SW 1271 (cell line): ENCODE measurements around the gene RHNO1.
"Not testable (repeated sequence)": the region's sequence is repeated elsewhere in the genome, so short reads cannot be mapped to it uniquely, and the experiment has no call there.

Experiments
- DNase-seq, 2 experiments: peaks; one replicate each; lab custom pipeline; 2025; lab: John Stamatoyannopoulos, UW

The RHNO1 gene

DNA sequence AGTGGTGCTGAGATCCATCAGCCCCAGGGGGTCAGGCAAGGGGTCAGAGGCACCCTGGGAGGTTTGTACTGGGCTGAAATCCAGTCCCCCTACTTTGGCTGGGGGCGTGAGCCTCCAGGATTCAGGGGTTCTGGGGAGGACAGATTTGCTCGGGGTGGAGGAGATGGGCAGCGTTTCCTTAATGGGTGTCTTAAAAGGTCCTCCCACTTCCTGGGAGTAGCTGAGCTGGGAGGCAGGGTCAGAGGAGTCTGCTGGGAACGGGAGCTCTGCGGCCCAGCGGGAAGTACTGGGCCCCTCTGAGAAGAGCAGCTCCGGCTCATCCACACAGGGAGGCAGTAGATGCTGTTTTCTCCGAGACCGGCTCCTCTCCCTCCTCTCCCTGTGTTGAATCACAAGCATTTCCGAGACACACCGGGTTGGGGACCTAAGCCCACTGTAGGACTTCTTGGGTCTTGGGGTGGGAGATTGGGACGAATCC, 18.0 kb upstream of the RHNO1 start:
- no peak for DNase-seq

DNA sequence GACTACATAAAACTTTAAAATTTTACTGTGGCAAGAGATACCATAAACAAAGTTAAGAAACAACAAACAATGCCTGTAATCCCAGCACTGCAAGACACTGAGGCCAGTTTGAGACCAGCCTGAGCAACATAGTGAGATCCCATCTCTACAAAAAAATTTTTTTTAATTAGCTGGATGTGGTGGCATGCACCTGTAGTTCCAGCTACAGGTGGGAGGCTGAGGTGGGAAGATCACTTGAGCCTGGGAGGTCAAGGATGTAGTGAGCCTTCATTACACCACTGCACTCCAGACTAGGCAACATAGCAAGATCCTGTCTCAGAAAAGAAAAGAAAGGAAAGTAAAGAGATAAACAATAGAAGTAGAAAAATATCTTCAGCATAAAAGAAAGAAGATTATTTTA, 16.9 kb upstream of the RHNO1 start:
- no peak for DNase-seq

DNA sequence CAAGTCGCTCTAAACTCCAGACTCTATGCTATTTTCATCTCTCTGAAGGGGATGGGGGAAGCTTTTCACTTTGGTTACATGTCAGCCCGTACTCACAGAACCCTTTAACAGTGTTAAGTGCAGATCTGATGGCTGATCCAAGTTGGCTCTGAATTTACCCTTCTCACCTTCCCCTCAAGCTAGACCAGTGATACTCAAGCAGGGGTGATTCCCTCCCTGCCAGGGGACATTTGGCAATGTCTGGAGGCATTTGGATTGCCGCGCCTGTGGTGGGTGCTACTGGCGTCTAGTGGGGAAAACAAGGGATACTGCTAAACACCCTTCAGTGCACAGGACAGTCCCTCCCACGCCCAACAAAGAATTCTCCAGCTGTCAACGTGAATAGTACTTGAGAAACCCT, 14.1 kb upstream of the RHNO1 start:
- DNase-seq: no peak

DNA sequence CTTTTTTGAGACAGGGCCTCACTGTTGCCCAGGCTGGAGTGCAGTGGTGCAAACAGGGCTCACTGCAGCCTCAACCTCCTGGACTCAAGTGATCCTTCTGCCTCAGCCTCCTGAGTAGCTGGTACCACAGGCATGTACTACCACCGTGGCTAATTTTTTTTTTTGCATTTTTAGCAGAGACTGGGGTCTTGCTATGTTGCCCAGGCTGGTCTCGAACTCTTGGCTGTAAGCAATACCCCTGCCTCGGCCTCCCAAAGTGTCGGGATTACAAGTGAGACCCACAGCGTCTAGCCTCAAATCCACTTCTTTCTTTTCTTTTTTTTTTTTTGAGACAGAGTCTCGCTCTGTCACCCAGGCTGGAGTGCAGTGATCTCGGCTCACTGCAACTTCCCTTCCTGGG, 13.6 kb upstream of the RHNO1 start:
- DNase-seq: not testable (repeated sequence)

DNA sequence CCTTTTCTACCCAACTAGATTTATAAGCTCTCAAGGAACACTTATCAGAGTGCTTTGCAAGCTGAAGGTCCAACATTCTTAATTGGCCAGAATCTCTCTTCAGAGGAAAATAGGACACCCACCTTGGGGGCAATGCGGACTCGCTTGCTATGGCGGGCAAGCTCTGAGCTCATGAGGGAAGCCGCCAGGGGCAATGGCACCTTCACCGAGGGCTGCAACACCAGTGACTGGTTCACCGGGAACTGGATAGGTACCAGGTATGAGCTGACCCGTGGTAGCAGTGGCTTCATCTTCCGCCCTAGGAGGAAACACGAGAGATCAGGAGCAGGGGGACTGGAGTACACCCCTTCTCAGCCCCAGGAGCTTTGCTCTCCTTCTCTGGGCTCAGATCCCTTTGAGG, 12.8 kb upstream of the RHNO1 start:
- DNase-seq: no peak

DNA sequence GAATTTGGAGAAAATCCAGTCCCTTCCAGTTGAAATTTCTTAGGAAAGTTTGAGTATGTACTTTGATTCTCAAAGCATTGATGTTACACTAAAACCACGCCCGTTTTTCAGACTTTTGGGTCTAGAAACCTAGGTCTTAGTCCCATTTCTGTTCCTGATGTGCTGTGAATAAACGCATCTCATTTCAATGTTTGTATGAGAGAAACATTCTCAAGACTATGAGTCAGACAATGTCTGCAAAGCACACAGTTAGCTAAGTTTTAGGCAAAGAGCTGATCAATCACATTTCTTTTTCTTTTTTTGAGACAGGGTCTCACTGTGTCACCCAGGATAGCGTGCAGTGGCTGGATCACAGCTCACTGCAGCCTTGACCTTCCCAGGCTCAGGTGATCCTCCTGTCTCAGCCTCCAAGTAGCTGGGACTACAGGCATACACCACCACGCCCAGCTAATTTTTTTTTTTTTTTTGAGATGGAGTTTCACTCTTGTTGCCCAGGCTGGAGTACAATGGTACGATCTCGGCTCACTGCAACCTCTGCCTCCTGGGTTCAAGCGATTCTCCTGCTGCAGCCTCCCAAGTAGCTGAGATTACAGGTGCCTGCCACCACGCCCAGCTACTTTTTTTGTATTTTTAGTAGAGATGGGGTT, 7.9 kb upstream of the RHNO1 start:
- not testable (repeated sequence) for DNase-seq

DNA sequence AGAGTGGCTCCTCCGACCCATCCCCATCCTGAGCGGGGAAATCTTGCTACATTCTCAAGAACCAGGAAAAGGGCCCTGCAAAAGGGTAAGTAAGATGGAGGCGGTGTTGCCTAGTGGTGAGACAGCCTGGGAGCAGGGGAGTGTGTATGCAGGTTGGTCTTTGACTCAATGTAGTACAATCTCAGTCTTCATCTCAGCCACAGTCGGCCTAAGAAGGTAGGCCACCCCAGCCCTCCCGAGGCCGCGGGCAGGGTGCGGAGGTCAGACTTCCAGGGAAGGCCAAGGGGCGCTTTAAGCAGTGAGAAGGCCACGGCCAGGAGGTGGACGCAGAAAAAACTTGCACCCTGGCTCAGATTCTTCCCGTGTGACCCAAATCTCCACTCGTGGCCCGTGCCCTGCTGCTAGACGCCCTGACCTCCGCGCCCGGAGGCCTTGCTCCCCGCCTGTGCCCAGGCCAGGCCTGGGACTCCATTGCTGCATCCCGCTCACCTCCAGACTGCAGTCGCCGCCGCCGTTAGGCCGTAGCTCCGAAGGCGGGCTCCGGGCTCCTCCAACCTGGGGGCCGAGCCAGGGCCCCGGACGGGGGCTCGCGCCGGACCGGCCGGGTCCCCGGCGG, 484 bp upstream of the RHNO1 start:
- peak in 1 of 2 experiments; percentile 64 for DNase-seq

DNA sequence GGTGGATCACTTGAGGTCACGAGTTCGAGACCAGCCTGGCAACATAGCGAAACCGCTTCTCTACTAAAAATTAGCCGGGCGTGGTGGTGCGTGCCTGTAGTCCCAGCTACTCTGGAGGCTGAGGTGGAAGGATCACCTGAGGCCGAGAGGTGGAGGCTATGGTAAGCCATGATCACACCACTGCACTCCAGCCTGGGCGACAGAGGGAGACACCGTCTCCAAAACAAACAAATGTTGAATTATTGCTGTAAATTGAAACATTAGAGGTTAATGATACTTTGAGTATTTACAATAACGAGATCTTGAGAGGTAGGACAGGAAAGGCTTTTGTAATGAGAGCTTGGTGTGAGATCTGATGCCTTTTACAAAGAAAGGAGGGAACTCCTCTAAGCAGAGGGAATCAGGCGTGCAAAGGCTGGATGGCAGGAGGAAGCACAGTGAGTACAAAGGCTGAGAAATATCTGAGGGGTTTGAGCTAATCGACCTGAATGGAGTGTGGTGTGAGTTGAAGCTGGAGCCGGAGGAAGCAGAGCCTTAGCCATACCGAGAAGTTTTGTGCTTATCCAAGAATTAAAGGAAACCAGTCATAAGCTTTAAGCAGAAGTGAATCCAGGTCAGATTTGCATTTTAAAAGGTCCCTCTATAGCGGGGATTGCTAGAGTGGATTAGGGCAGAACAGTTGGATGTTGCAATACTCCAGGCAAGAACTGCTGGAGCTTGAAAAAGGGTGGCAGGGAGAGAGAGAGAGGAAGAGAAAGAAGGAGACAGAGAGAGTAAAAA, 1.1 kb downstream of the RHNO1 start:
- DNase-seq: no peak

DNA sequence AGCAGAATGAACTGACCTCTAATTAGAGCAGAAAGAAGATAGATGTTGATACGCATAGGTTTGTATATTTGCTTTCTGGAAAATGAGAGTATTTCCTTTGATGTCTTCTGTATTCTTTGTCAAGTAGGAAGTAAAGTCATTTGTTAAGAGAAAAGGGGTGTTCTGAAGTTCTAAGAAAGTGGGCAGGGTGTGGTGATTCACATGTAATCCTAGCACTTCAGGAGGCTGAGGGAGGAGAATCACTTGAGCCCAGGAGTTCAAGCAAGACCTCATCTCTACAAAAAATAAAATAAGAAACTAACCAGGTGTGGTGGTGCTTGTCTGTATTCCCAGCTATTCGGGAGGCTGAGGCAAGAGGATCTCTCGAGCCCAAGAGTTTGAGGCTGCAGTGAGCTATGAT, 2.8 kb downstream of the RHNO1 start:
- DNase-seq: no peak

DNA sequence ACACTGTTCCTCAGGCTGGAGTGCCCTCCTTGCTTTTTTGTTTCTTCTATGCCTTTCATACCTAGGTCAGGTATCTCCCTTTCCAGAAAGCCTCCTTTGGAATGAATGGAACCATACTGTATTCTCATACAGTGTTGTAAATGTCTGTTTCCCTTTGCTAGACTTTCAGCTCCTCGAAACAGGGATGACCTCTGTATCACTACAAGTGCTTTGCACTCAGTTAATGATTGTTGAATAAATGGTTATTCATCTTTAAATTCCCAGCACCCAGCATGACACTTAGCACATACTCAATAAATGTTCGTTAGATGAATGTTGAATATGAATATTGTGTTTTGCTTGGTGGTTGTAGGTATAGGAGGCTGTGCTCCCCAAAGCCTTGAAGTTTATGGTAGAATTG, 7.8 kb downstream of the RHNO1 start:
- DNase-seq: no peak

DNA sequence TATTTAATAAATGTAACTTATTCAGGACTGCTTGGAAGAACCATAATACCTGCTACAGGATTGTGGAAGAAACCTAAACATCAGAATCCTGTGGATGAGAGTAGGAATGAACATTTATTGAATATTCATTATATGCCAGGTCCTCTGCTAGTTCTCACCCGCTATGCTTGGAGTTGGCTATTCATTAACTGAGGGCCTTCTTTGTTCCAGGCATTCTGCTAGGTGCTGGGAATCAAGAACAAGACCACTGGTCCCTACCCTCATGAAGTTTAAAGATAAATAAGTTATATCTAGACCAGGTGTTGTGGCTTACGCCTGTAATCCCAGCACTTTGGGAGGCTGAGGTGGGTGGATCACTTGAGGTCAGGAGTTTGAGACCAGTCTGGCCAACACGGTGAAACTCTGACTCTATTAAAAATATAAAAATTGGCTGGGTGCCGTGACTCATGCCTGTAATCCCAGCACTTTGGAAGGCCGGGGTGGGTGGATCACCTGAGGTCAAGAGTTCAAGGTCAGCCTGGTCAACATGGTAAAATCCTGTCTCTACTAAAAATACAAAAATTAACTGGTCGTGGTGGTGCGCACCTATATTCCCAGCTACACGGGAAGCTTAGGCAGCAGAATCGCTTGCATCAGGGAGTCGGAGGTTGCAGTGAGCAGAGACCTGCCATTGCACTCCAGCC, 9.9 kb downstream of the RHNO1 start:
- no peak for DNase-seq

DNA sequence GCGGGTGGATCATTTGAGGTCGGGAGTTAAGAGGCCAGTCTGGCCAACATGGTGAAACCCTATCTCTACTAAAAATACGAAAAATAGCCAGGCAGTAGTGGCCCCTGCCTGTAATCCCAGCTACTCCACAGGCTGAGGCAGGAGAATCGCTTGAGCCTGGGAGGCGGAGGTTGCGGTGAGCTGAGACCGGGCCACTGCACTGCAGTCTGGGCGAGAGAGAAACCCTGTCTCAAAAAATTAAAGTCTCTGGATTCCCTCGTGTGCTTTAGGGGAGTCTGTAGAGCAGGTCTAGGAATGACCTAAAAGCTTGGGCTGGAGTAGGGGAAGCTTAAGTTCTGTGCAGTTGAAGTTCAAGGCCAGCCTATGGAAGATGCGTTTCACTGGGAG, 13.0 kb downstream of the RHNO1 start:
- peak in 1 of 2 experiments; percentile 51 for DNase-seq

DNA sequence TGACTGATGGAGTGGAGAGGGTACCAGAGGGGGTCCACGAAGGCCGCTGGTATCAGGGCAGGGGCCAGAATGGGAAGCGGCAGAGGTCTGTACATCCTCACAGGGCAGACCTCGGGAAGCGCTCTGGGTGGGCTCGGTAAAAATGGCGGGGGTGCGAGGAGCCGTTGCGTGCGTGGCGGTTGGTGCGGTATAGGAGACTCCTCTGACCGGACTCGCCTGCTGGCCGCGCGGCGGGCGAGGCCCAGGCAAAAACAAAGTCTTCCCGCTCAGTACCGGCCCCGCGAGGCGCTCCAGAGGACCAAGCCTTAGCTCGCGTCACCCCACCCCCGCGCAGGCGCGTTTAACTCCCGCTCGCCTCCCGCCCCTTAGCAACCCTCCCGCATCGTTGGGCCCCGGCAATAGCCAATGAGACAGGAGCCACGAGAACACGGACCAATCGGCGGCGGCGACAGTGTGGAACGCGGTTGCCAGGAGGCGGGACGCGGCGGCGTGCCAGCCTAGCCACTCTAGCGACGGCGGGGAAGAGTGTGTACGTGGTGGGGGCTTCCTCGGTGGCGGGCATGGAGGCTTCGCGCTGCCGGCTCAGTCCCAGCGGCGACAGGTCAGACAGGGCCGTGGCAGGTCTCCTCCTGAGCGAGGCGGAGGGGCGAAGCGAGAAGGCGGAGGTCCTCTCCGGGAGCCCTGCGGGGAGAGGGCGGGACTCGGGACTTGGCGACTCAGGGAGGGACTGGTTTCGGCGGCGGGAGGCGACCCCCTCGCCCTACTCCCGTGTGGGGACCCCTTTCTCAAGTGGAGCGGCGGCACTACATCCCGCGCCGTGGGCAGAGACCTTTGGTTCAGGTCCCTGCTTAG, 13.6 kb downstream of the RHNO1 start, which contains the start of gene TULP3:
Gene TULP3 (plus strand): TSS at position 504 of the 852 bp plus-strand sequence. CDS start 57 bp downstream, at position 561.
- peak; percentile 96 to 99 for DNase-seq

DNA sequence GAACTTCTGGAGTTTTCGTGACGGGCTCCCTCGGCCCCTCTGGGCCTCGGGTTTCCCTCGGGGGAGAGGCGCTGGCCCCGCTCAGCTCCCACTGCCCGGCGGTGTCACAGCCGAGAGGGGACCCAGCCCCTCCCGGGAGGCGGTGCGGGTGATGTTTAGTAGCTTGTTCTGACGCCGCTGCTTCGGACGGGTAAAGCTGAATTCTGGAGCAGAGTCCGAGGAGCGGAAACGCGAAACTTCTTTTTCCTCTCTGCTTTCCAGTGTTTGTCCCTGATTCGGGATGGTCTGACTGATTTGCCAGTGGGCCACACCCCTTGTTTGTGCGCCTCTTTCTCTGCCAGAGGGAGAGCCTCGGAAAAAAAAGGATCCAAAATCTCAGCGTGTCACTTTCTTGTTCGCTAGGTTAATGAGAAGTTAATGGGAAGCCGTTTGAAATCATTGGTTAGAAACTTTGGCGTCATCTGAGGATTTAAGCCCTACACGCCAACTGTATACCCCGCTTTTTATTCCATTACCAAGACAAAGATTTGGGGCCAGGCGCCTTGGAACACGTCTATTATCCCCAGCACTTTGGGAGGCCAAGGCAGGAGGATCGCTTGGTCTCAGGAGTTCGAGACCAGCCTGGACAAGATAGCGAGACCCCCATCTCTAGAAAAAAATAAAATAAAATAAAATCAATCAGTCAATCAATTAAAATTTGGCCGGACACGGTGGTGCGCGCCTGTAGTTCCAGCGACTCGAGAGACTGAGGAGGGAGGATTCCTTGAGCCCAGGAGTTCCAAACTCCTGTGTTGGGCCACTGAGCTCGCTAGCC, 14.4 kb downstream of the RHNO1 start:
- peak in 1 of 2 experiments; percentile 63 for DNase-seq

DNA sequence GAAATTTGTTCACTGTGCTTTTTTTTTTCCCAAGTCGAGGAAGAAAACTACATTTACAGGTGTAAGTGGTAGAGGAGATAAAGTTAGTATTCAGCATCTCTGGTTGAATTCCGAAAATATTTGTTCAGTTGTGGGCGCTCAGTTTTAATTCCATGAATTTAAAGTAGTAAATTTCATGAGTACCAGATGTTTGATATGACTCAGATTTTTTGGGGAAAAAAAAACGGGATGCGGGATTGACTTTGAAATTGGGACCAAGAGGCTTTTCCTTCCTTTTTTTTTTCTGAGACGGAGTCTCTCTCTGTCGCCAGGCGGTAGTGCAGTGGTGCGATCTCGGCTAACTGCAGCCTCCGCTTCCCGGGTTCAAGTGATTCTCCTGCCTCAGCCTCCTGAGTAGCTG, 15.2 kb downstream of the RHNO1 start:
- DNase-seq: no peak

DNA sequence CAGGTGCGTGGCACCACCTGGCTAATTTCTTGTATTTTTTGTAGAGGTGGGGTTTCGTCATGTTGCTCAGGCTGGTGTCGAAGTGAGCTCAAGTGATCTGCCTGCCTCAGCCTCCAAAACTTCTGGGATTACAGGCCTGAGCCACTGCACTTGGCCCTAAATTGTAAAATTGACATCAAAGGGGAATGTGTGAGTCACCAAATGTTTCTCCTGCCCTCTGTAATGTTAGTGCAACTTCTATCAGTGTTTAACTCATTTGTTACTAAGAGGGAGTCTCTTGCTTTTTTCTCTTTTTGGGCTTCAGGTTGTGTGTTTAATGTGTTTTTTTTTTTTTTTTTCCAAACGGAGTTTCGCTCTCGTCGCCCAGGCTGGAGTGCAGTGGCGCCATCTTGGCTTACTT, 16.0 kb downstream of the RHNO1 start:
- DNase-seq: peak in 1 of 2 experiments; percentile 26

DNA sequence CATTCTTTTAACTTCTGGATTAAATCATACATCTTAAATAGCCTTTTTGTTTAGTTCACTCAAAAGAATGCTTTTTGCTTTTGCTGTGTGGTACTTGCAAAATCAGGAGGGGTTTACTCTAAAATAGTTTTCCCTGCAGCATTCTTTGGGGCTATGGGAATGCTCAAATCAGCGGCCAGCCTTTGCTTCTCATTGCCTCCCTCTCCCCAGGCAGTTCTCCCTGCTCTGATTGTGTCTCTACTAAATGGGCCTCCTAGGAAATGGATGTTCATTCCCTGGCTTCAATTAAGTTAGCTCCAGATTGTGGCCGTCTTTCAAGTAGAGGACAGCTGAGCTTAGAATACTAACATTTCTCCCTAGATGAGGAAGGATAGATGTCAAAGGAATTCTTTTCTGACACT, 18.0 kb downstream of the RHNO1 start:
- no peak for DNase-seq

DNA sequence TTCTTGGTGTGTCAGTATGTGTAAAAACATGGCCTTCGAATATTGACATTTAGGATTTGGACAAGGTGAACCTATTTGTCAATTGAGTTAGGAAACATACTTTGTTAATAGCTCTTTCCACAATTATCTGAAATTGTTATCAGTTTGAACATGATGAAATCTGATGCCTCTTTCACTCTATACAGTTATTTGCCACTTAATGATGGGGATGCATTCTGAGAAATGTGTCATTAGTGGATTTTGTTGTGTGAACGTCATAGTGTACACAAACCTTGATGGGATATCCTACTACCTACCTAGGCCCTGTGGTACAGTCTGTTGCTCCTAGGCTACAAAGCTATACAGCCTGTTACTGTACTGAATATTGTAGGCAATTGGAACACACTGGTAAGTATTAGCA, 18.5 kb downstream of the RHNO1 start:
- no peak for DNase-seq

DNA sequence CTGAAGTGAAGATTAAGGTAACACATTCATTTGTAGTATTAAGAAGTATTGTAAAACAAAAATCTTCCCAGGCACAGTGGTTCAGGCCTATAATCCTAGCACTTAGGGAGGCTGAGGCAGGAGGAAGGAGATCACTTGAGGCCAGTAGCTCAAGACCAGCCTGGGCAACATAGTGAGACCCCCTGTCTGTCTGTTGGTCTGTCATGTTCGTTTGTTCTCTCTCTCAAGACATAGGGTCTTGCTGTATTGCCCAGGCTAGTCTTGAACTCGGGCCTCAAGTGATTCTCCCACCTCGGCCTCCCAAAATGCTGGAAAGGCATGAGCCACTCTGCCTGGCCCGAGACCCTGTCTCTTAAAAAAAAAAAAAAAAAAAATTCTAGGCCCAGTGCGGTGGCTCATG, 20.4 kb downstream of the RHNO1 start:
- DNase-seq: no peak

DNA sequence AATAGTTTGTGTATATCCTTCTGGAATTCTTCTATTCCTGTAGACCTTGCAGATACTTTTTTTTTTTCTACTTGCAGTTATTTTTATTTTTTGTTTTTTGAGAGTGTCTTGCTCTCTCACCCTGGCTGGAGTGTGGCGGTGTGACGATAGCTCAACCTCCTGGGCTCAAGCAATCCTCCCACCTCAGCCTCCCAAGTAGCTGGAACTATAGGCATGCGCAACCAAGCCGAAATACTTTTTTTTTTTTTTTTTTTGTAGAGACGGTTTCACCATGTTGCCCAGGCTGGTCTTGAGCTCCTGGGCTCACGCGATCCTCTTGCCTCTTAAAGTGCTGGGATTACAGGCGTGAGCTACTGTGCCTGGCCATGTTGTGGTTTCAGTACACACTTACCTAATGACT, 23.6 kb downstream of the RHNO1 start:
- DNase-seq: no peak
